ENCODE measurements around the gene VAX1. TPM values are rescaled to one million over a fixed set of nuclear protein-coding genes. Genes with fewer than 3 reads are reported as not detected.

VAX1 gene
- total RNA-seq, 2 experiments from 2014 or later: not detected

GRCh38 chr10:117094856-117095255, 43.2 kb downstream of the VAX1 start:
- H3K36me3 ChIP-seq (ENCODE audit: insufficient read depth, low read length): no peaks in the 10 kb centered on the region
- no peaks in the 10 kb centered on the region for H3K79me2 ChIP-seq (ENCODE audit: insufficient read depth, low read depth, low read length)
- H3K4me2 ChIP-seq (ENCODE audit: low read length): no peak overlapping the region
- no peak overlapping the region for H2AFZ ChIP-seq (ENCODE audit: low read length)
- no peak for TF ChIP-seq CTCF (conservative IDR thresholded peaks at IDR 0.05; ENCODE audit: low read length)
- no peak for TF ChIP-seq EZH2phosphoT487 (IDR thresholded peaks at IDR 0.05; ENCODE audit: borderline replicate concordance, low read depth, low read length)
- no peaks in the 10 kb centered on the region for H3K9me2 ChIP-seq (ENCODE audit: insufficient read depth, low read length)
- BruUV-seq (replicated peaks): no TSS peak
- no peak overlapping the region for H3K4me3 ChIP-seq (ENCODE audit: low read depth, low read length, poor library complexity, severe bottlenecking)
- H3K9me3 ChIP-seq (ENCODE audit: low read length): no peaks in the 10 kb centered on the region
- no peak overlapping the region for H3K27ac ChIP-seq (ENCODE audit: low read depth, low read length, poor library complexity, severe bottlenecking)
- intact Hi-C loops (cut with micrococcal nuclease; ENCODE audit: unreplicated experiment): no loop called here
- no peaks in the 10 kb centered on the region for H4K20me1 ChIP-seq (ENCODE audit: insufficient read depth, low read length)
- ChIA-PET CTCF (ENCODE audit: unreplicated experiment) (no interaction called here), POLR2A (interaction anchor here (0.7 kb wide), 1 partner anchor 194 kb away, joined by 3 read pairs; no protein-coding TSS in a partner anchor)
- DNase-seq (ENCODE audit: low spot score): no peak
- no peaks in the 10 kb centered on the region for H3K4me1 ChIP-seq (ENCODE audit: insufficient read depth, low read length, poor library complexity, severe bottlenecking)

- DNase-seq (ENCODE audit: low spot score): no peak
- Histone ChIP-seq H3K4me2 (ENCODE audit: low read length) (no peak overlapping the region), H3K36me3 (ENCODE audit: insufficient read depth, low read length) (no peaks in the 10 kb centered on the region), H4K20me1 (ENCODE audit: insufficient read depth, low read length) (no peaks in the 10 kb centered on the region), H3K79me2 (ENCODE audit: insufficient read depth, low read depth, low read length) (no peaks in the 10 kb centered on the region), H2AFZ (ENCODE audit: low read length) (no peak overlapping the region), H3K27ac (ENCODE audit: low read depth, low read length, poor library complexity, severe bottlenecking) (no peak overlapping the region), H3K9me3 (ENCODE audit: low read length) (no peaks in the 10 kb centered on the region), H3K4me1 (ENCODE audit: insufficient read depth, low read length, poor library complexity, severe bottlenecking) (no peaks in the 10 kb centered on the region), H3K4me3 (ENCODE audit: low read depth, low read length, poor library complexity, severe bottlenecking) (no peak overlapping the region), H3K9me2 (ENCODE audit: insufficient read depth, low read length) (no peaks in the 10 kb centered on the region)
- BruUV-seq (replicated peaks): no TSS peak
- ChIA-PET POLR2A (no interaction called here), CTCF (ENCODE audit: unreplicated experiment) (no interaction called here)
- intact Hi-C loops (cut with micrococcal nuclease; ENCODE audit: unreplicated experiment): no loop called here
- TF ChIP-seq CTCF (conservative IDR thresholded peaks at IDR 0.05; ENCODE audit: low read length) (no peak), EZH2phosphoT487 (IDR thresholded peaks at IDR 0.05; ENCODE audit: borderline replicate concordance, low read depth, low read length) (no peak)
Measured at GRCh38 chr10:117092386-117092785, 45.7 kb downstream of the VAX1 start.

GRCh38 chr10:117090834-117091233, 47.2 kb downstream of the VAX1 start:
- Histone ChIP-seq H3K4me3 (ENCODE audit: low read depth, low read length, poor library complexity, severe bottlenecking) (no peak overlapping the region), H3K9me2 (ENCODE audit: insufficient read depth, low read length) (no peaks in the 10 kb centered on the region), H3K27ac (ENCODE audit: low read depth, low read length, poor library complexity, severe bottlenecking) (no peak overlapping the region), H3K79me2 (ENCODE audit: insufficient read depth, low read depth, low read length) (no peaks in the 10 kb centered on the region), H3K9me3 (ENCODE audit: low read length) (no peaks in the 10 kb centered on the region), H3K4me1 (ENCODE audit: insufficient read depth, low read length, poor library complexity, severe bottlenecking) (no peaks in the 10 kb centered on the region), H3K36me3 (ENCODE audit: insufficient read depth, low read length) (no peaks in the 10 kb centered on the region), H3K4me2 (ENCODE audit: low read length) (no peak overlapping the region), H4K20me1 (ENCODE audit: insufficient read depth, low read length) (no peaks in the 10 kb centered on the region), H2AFZ (ENCODE audit: low read length) (no peak overlapping the region)
- no TSS peak for BruUV-seq (replicated peaks)
- TF ChIP-seq CTCF (conservative IDR thresholded peaks at IDR 0.05; ENCODE audit: low read length): no peak
- no peak for TF ChIP-seq EZH2phosphoT487 (IDR thresholded peaks at IDR 0.05; ENCODE audit: borderline replicate concordance, low read depth, low read length)
- CTCF ChIA-PET (ENCODE audit: unreplicated experiment): no interaction called here
- no peak for DNase-seq (ENCODE audit: low spot score)
- POLR2A ChIA-PET: no interaction called here
- intact Hi-C loops (cut with micrococcal nuclease; ENCODE audit: unreplicated experiment): no loop called here
